ENCODE measurements around the gene MAP4K2. TPM values are rescaled to one million over a fixed set of nuclear protein-coding genes. Genes with fewer than 3 reads are reported as not detected.

The MAP4K2 gene
- total RNA-seq, 1 experiment from 2014 or later, result 46.5 TPM

DNA sequence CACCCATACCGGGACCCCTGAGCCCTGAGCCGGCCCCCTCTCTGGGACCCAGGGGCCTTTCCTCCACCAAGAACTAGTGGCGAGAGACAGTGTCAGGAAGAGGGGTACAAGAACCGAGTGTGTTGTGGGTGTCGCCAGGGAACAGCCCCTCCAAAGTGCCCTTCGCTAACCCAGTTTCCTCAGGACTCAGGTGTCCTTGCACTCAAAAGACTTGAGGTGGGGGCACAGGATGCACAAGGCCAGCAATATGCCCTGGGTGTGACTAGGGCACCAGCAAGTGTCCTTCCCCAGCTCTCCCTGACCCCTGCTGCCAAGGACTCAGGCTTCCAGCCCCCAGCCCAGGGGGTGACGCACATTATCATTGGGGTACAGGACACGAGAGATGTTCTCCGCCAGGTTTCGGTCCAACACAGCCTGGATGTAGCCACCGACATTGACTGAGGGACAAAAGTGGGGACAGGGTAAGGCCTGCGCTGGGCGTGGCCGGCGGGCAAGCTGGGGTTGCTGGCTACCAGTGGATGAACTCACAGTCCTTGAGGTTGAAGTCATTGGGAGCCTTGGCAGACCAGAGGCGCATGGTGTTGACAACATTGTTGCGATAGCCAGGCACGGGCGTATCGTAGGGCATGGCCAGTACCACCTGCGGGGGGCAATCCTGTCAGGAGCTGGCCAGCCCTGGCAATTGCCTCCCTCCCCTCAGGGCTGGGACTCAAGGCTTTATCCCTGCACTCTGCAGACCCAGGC, 47.9 kb downstream of the MAP4K2 start:
- no peaks in the 10 kb centered on the region for H3K36me3 ChIP-seq (ENCODE audit: insufficient read depth, low read length, poor library complexity, severe bottlenecking)
- intact Hi-C loops (cut with micrococcal nuclease; ENCODE audit: unreplicated experiment), result no loop called here
- no peaks in the 10 kb centered on the region for H3K27me3 ChIP-seq (replicated peaks; ENCODE audit: insufficient read depth, low read depth, low read length, poor library complexity)
- TF ChIP-seq, protein P1, sequence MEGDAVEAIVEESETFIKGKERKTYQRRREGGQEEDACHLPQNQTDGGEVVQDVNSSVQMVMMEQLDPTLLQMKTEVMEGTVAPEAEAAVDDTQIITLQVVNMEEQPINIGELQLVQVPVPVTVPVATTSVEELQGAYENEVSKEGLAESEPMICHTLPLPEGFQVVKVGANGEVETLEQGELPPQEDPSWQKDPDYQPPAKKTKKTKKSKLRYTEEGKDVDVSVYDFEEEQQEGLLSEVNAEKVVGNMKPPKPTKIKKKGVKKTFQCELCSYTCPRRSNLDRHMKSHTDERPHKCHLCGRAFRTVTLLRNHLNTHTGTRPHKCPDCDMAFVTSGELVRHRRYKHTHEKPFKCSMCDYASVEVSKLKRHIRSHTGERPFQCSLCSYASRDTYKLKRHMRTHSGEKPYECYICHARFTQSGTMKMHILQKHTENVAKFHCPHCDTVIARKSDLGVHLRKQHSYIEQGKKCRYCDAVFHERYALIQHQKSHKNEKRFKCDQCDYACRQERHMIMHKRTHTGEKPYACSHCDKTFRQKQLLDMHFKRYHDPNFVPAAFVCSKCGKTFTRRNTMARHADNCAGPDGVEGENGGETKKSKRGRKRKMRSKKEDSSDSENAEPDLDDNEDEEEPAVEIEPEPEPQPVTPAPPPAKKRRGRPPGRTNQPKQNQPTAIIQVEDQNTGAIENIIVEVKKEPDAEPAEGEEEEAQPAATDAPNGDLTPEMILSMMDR (conservative IDR thresholded peaks at IDR 0.05; ENCODE audit: low read depth, low read length), result no peak
- TF ChIP-seq EZH2 (IDR thresholded peaks at IDR 0.05; ENCODE audit: borderline replicate concordance, low read depth, low read length, poor library complexity, severe bottlenecking), result no peak
- H3K4me1 ChIP-seq (ENCODE audit: insufficient read depth, low read length, poor library complexity, severe bottlenecking), result no peaks in the 10 kb centered on the region
- no peaks in the 10 kb centered on the region for H3K9me3 ChIP-seq (ENCODE audit: low read depth, low read length, poor library complexity, severe bottlenecking)
- no peak overlapping the region for H3K27ac ChIP-seq (ENCODE audit: low read depth, low read length, poor library complexity, severe bottlenecking)
- ChIA-PET POLR2A (ENCODE audit: low non-redundant PET) (no interaction called here), CTCF (no interaction called here)
- BruUV-seq (replicated peaks), result no TSS peak
- H3K4me3 ChIP-seq (ENCODE audit: low read depth, low read length, poor library complexity, severe bottlenecking), result no peak overlapping the region
- DNase-seq (ENCODE audit: low spot score), result no peak

- H3K27me3 ChIP-seq (replicated peaks; ENCODE audit: insufficient read depth, low read depth, low read length, poor library complexity), result no peaks in the 10 kb centered on the region
- TF ChIP-seq, protein P1 (conservative IDR thresholded peaks at IDR 0.05; ENCODE audit: low read depth, low read length), result no peak
- TF ChIP-seq EZH2 (IDR thresholded peaks at IDR 0.05; ENCODE audit: borderline replicate concordance, low read depth, low read length, poor library complexity, severe bottlenecking), result no peak
- H3K9me3 ChIP-seq (ENCODE audit: low read depth, low read length, poor library complexity, severe bottlenecking), result no peaks in the 10 kb centered on the region
- H3K4me3 ChIP-seq (ENCODE audit: low read depth, low read length, poor library complexity, severe bottlenecking), result no peak overlapping the region
- no peak for DNase-seq (ENCODE audit: low spot score)
- no peaks in the 10 kb centered on the region for H3K4me1 ChIP-seq (ENCODE audit: insufficient read depth, low read length, poor library complexity, severe bottlenecking)
- CTCF ChIA-PET, result no interaction called here
- POLR2A ChIA-PET (ENCODE audit: low non-redundant PET), result interaction anchor here (0.6 kb wide), 1 partner anchor 348 kb away, joined by 3 read pairs; no protein-coding TSS in a partner anchor
- H3K36me3 ChIP-seq (ENCODE audit: insufficient read depth, low read length, poor library complexity, severe bottlenecking), result no peaks in the 10 kb centered on the region
- no peak overlapping the region for H3K27ac ChIP-seq (ENCODE audit: low read depth, low read length, poor library complexity, severe bottlenecking)
- intact Hi-C loops (cut with micrococcal nuclease; ENCODE audit: unreplicated experiment), result no loop called here
- no TSS peak for BruUV-seq (replicated peaks)
Measured at GRCh38 chr11:64754124-64754918, 48.7 kb downstream of the MAP4K2 start.

DNA sequence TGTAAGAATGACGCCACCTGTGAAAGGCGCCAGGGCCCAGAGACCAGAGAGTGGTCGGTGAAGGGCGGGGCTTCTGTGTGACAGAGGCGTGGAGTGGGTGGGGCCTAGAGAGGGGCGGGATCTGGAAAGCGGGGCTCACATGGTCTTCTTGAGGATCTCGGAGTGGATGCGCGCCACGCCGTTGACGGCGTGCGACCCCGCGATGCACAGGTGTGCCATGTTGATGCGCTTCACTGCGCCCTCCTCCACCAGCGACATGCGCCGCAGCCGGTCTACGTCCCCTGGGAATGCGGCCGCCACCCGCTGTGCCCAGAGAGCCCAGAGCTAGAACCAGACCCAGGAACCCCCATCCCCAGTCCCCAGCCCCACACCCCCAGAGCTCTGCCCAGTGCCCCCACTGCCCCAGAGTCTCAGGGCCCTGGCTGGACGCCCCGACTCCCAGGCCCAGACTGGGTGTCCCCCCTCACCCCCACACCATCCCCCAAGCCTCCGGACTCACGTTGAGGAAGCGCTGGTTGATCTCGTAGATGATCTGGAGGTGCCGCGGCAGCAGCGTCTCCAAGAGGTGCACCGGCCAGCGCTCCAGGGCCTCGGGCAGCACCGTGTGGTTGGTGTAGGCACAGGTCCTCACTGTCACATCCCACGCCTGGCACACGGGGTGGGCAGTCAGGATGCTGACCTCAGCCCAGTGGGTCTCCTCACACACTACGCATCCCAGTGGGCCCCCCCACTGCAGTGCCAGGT, 49.5 kb downstream of the MAP4K2 start:
- intact Hi-C loops (cut with micrococcal nuclease; ENCODE audit: unreplicated experiment), result no loop called here
- no TSS peak for BruUV-seq (replicated peaks)
- no peak overlapping the region for H3K4me3 ChIP-seq (ENCODE audit: low read depth, low read length, poor library complexity, severe bottlenecking)
- no peaks in the 10 kb centered on the region for H3K36me3 ChIP-seq (ENCODE audit: insufficient read depth, low read length, poor library complexity, severe bottlenecking)
- ChIA-PET POLR2A (ENCODE audit: low non-redundant PET) (interaction anchor here (0.6 kb wide), 1 partner anchor 349 kb away, joined by 3 read pairs; no protein-coding TSS in a partner anchor), CTCF (no interaction called here)
- no peaks in the 10 kb centered on the region for H3K4me1 ChIP-seq (ENCODE audit: insufficient read depth, low read length, poor library complexity, severe bottlenecking)
- H3K27me3 ChIP-seq (replicated peaks; ENCODE audit: insufficient read depth, low read depth, low read length, poor library complexity), result no peaks in the 10 kb centered on the region
- no peak for DNase-seq (ENCODE audit: low spot score)
- no peak overlapping the region for H3K27ac ChIP-seq (ENCODE audit: low read depth, low read length, poor library complexity, severe bottlenecking)
- no peaks in the 10 kb centered on the region for H3K9me3 ChIP-seq (ENCODE audit: low read depth, low read length, poor library complexity, severe bottlenecking)
- no peak for TF ChIP-seq EZH2 (IDR thresholded peaks at IDR 0.05; ENCODE audit: borderline replicate concordance, low read depth, low read length, poor library complexity, severe bottlenecking)
- TF ChIP-seq, protein P1 (conservative IDR thresholded peaks at IDR 0.05; ENCODE audit: low read depth, low read length), result no peak
